GM19438 (cell line): ENCODE results near the gene VGLL3.
"Not testable (repeated sequence)": the region's sequence is repeated elsewhere in the genome, so short reads cannot be mapped to it uniquely, and the experiment has no call there.

Experiments used
- ATAC-seq: cut with Tn5 transposase; IDR thresholded peaks from one replicate; pipeline ENCODE4 v1.9.1; 2021; ENCODE audit warnings: low read depth; ENCODE audit not compliant: unreplicated experiment

VGLL3 gene

GRCh38 chr3:86990734-86991481, at the start of gene VGLL3:
Gene VGLL3, minus strand, starts transcription at chr3:86991149. Its CDS starts 406 bp downstream, at chr3:86990743.
- ATAC-seq, result no peak

- no peak for ATAC-seq
Measured at GRCh38 chr3:87037652-87038051, 46.7 kb upstream of the VGLL3 start.

GRCh38 chr3:87036671-87037070, 45.7 kb upstream of the VGLL3 start:
- no peak for ATAC-seq

- no peak for ATAC-seq
Measured at GRCh38 chr3:87035339-87035738, 44.4 kb upstream of the VGLL3 start.

GRCh38 chr3:87033205-87033604, 42.3 kb upstream of the VGLL3 start:
- no peak for ATAC-seq

- ATAC-seq, result no peak
Measured at GRCh38 chr3:87025661-87026645, 35.0 kb upstream of the VGLL3 start.

- ATAC-seq, result not testable (repeated sequence)
Measured at GRCh38 chr3:87017370-87017769, 26.4 kb upstream of the VGLL3 start.

GRCh38 chr3:87009271-87009670, 18.3 kb upstream of the VGLL3 start:
- ATAC-seq, result no peak

- ATAC-seq, result no peak
Measured at GRCh38 chr3:87006844-87007439, 16.0 kb upstream of the VGLL3 start.

- no peak for ATAC-seq
Measured at GRCh38 chr3:87004883-87005282, 13.9 kb upstream of the VGLL3 start.

- ATAC-seq, result no peak
Measured at GRCh38 chr3:87002346-87002745, 11.4 kb upstream of the VGLL3 start.

- ATAC-seq, result no peak
Measured at GRCh38 chr3:87001473-87002098, 10.6 kb upstream of the VGLL3 start.

GRCh38 chr3:87000940-87001339, 10.0 kb upstream of the VGLL3 start:
- no peak for ATAC-seq

GRCh38 chr3:86998569-86998968, 7.6 kb upstream of the VGLL3 start:
- ATAC-seq, result no peak

GRCh38 chr3:86996261-86996955, 5.5 kb upstream of the VGLL3 start:
- ATAC-seq, result no peak

GRCh38 chr3:86995537-86995936, 4.6 kb upstream of the VGLL3 start:
- no peak for ATAC-seq

- no peak for ATAC-seq
Measured at GRCh38 chr3:86993704-86994103, 2.8 kb upstream of the VGLL3 start.

- ATAC-seq, result no peak
Measured at GRCh38 chr3:86991840-86992435, 989 bp upstream of the VGLL3 start.

GRCh38 chr3:86991482-86991815, 500 bp upstream of the VGLL3 start:
- no peak for ATAC-seq
